Measurements from ENCODE around the gene TRAF5.

Gene TRAF5

GRCh38 chr1:211328084-211328694 lies 1.6 kb downstream of the TRAF5 start:
- Histone ChIP-seq H2AFZ (ENCODE audit: low read depth, low read length, severe bottlenecking) (no peak overlapping the region), H4K20me1 (ENCODE audit: low read depth, low read length) (no peaks in the 10 kb centered on the region), H3K27ac (ENCODE audit: low read depth, low read length) (peak overlapping the region; percentile 67), H3K4me2 (ENCODE audit: low read depth, low read length, poor library complexity, severe bottlenecking) (peak overlapping the region; percentile 77), H3K9ac (ENCODE audit: low read length) (peak overlapping the region; percentile 68), H3K9me3 (ENCODE audit: insufficient read depth, low read length) (no peaks in the 10 kb centered on the region), H3K4me3 (ENCODE audit: insufficient read depth, low read length, poor library complexity, severe bottlenecking) (peak overlapping the region; percentile 67), H3F3A (ENCODE audit: insufficient read depth) (no peaks in the 10 kb centered on the region; the same call in 1 of the 2 replicates), H3K36me3 (ENCODE audit: low read length) (no peaks in the 10 kb centered on the region), H3K9me2 (replicated peaks; ENCODE audit: insufficient read depth, low read length) (no peaks in the 10 kb centered on the region), H3K79me2 (ENCODE audit: insufficient read depth, low read length) (peaks cover 23% of the 10 kb centered on the region), H3K27me3 (ENCODE audit: low read length) (no peaks in the 10 kb centered on the region)
- TF ChIP-seq EZH2phosphoT487 (conservative IDR thresholded peaks at IDR 0.05; ENCODE audit: low read length) = no peak
- TF ChIP-seq CTCF (IDR thresholded peaks at IDR 0.05; ENCODE audit: insufficient read depth, low read length, poor library complexity, severe bottlenecking) = no peak

GRCh38 chr1:211328866-211329475 lies 2.3 kb downstream of the TRAF5 start:
- Histone ChIP-seq H3K4me3 (ENCODE audit: insufficient read depth, low read length, poor library complexity, severe bottlenecking) (peak overlapping the region; percentile 44), H4K20me1 (ENCODE audit: low read depth, low read length) (no peaks in the 10 kb centered on the region), H3K9ac (ENCODE audit: low read length) (peak overlapping the region; percentile 68), H3K27ac (ENCODE audit: low read depth, low read length) (peak overlapping the region; percentile 67), H3K27me3 (ENCODE audit: low read length) (no peaks in the 10 kb centered on the region), H3K4me2 (ENCODE audit: low read depth, low read length, poor library complexity, severe bottlenecking) (peak overlapping the region; percentile 77), H3K9me3 (ENCODE audit: insufficient read depth, low read length) (no peaks in the 10 kb centered on the region), H3K79me2 (ENCODE audit: insufficient read depth, low read length) (peaks cover 23% of the 10 kb centered on the region), H3K36me3 (ENCODE audit: low read length) (no peaks in the 10 kb centered on the region), H2AFZ (ENCODE audit: low read depth, low read length, severe bottlenecking) (peak overlapping the region; percentile 3), H3F3A (ENCODE audit: insufficient read depth) (peaks cover 3% of the 10 kb centered on the region; the same call in 1 of the 2 replicates), H3K9me2 (replicated peaks; ENCODE audit: insufficient read depth, low read length) (no peaks in the 10 kb centered on the region)
- TF ChIP-seq EZH2phosphoT487 (conservative IDR thresholded peaks at IDR 0.05; ENCODE audit: low read length) (no peak), CTCF (IDR thresholded peaks at IDR 0.05; ENCODE audit: insufficient read depth, low read length, poor library complexity, severe bottlenecking) (no peak)

- H3K79me2 ChIP-seq (ENCODE audit: insufficient read depth, low read length) = peaks cover 23% of the 10 kb centered on the region
- peaks cover 4% of the 10 kb centered on the region; the same call in 1 of the 2 replicates for H3F3A ChIP-seq (ENCODE audit: insufficient read depth)
- peak overlapping the region; percentile 77 for H3K4me2 ChIP-seq (ENCODE audit: low read depth, low read length, poor library complexity, severe bottlenecking)
- peak overlapping the region; percentile 67 for H3K27ac ChIP-seq (ENCODE audit: low read depth, low read length)
- H2AFZ ChIP-seq (ENCODE audit: low read depth, low read length, severe bottlenecking) = no peak overlapping the region
- TF ChIP-seq CTCF (IDR thresholded peaks at IDR 0.05; ENCODE audit: insufficient read depth, low read length, poor library complexity, severe bottlenecking) (no peak), EZH2phosphoT487 (conservative IDR thresholded peaks at IDR 0.05; ENCODE audit: low read length) (no peak)
- H3K9me2 ChIP-seq (replicated peaks; ENCODE audit: insufficient read depth, low read length) = no peaks in the 10 kb centered on the region
- peak overlapping the region; percentile 68 for H3K9ac ChIP-seq (ENCODE audit: low read length)
- H3K9me3 ChIP-seq (ENCODE audit: insufficient read depth, low read length) = no peaks in the 10 kb centered on the region
- no peaks in the 10 kb centered on the region for H4K20me1 ChIP-seq (ENCODE audit: low read depth, low read length)
- no peaks in the 10 kb centered on the region for H3K27me3 ChIP-seq (ENCODE audit: low read length)
- H3K36me3 ChIP-seq (ENCODE audit: low read length) = no peaks in the 10 kb centered on the region
- H3K4me3 ChIP-seq (ENCODE audit: insufficient read depth, low read length, poor library complexity, severe bottlenecking) = peak overlapping the region; percentile 44
Measured at GRCh38 chr1:211329764-211330201, 3.1 kb downstream of the TRAF5 start.
